Tibial artery (tissue), 4 donors: ENCODE results near the gene ZBTB7C.

Experiments used
- DNase-seq, 2 donors: peaks; one replicate each; pipeline ENCODE4 v3.0.0-alpha.2; 2019
- H3K27ac ChIP-seq, 2 donors: fragments of 200-600 bp; sonication (generic) in 1 of 2; 1 replicate in 1 of 2; 2 replicates in 1 of 2; pipeline ENCODE4 v1.5.1; 2018 to 2019; ENCODE audit warnings: mild to moderate bottlenecking in 1 of 2
- H3K27me3 ChIP-seq, 2 donors: fragments of 200-600 bp; sonication (generic) in 1 of 2; one replicate each; pipeline versions ENCODE4 v1.5.1 to v1.6.0; 2016 to 2019
- H3K36me3 ChIP-seq, 3 donors: fragments of 200-600 bp; sonication (generic) in 2 of 3; one replicate each; pipeline ENCODE4 v1.5.1; 2016 to 2019; ENCODE audit warnings: mild to moderate bottlenecking in 2 of 3
- H3K4me1 ChIP-seq, 4 donors: fragments of 200-600 bp; sonication (generic) in 2 of 4; 1 replicate in 3 of 4; 2 replicates in 1 of 4; pipeline ENCODE4 v1.5.1; 2016 to 2019
- H3K4me3 ChIP-seq, 2 donors: fragments of 200-600 bp; sonication (generic) in 1 of 2; 1 replicate in 1 of 2; 2 replicates in 1 of 2; pipeline ENCODE4 v1.5.1; 2018 to 2019; ENCODE audit warnings: mild to moderate bottlenecking in 2 of 2
- H3K9me3 ChIP-seq, 3 donors: fragments of 200-600 bp; sonication (generic) in 1 of 3; one replicate each; pipeline ENCODE4 v1.5.1; 2016 to 2019
- intact Hi-C: fragments of 100-400 bp; cut with DNase I; formaldehyde crosslinking; loops from one replicate; pipeline ENCODE4 v1.15.0; 2023; ENCODE audit warnings: low total_unique reads
- TF ChIP-seq, protein P1 (sequence below), 2 experiments: fragments of 200-600 bp in 1 of 2; fragments of 450-650 bp in 1 of 2; IDR thresholded peaks; one replicate each; pipeline ENCODE4 v1.5.1; 2017 to 2019; ENCODE audit warnings: antibody characterized with exemption in 2 of 2, mild to moderate bottlenecking in 1 of 2, moderate library complexity in 1 of 2

The ZBTB7C gene

DNA sequence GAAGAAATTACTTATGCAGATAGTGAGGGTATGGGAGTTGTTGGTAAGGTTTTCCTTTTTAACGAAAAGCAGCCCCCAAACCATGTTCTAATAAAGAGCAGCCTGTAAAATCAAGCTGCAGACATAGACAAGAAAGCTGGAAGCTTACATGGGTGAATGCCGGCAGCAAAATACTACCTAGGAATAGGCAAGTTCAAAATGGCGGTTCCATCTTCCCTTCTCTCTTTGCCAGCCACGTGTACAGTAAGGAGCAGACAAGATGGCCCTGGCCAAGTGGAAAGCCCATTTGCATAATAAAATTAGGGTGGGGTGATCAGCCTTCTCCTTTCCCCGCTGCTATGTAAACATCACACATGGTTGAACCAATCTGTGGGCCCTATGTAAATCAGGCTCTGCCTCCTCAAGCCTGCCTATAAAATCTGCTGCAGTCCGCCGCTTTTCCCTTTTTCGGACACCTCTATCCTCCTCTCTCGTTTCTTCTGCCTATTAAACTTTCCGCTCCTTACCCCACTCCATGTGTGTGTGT, 155.0 kb downstream of the ZBTB7C start:
- Histone ChIP-seq H3K9me3 (peaks cover 0 to 4% (median 0%) of the 10 kb centered on the region in 3 donors), H3K4me1 (no peaks in the 10 kb centered on the region), H3K27me3 (no peaks in the 10 kb centered on the region), H3K36me3 (no peaks in the 10 kb centered on the region), H3K4me3 (no peak overlapping the region), H3K27ac (no peak overlapping the region)
- TF ChIP-seq, protein P1, sequence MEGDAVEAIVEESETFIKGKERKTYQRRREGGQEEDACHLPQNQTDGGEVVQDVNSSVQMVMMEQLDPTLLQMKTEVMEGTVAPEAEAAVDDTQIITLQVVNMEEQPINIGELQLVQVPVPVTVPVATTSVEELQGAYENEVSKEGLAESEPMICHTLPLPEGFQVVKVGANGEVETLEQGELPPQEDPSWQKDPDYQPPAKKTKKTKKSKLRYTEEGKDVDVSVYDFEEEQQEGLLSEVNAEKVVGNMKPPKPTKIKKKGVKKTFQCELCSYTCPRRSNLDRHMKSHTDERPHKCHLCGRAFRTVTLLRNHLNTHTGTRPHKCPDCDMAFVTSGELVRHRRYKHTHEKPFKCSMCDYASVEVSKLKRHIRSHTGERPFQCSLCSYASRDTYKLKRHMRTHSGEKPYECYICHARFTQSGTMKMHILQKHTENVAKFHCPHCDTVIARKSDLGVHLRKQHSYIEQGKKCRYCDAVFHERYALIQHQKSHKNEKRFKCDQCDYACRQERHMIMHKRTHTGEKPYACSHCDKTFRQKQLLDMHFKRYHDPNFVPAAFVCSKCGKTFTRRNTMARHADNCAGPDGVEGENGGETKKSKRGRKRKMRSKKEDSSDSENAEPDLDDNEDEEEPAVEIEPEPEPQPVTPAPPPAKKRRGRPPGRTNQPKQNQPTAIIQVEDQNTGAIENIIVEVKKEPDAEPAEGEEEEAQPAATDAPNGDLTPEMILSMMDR (IDR thresholded peaks at IDR 0.05) = no peak
- DNase-seq = no peak
- intact Hi-C loops = no loop called here

GRCh38 chr18:48252525-48252924, 156.7 kb downstream of the ZBTB7C start:
- Histone ChIP-seq H3K4me3 (no peak overlapping the region), H3K4me1 (no peaks in the 10 kb centered on the region), H3K9me3 (peaks cover 0 to 4% (median 0%) of the 10 kb centered on the region in 3 donors), H3K27me3 (no peaks in the 10 kb centered on the region), H3K27ac (no peak overlapping the region), H3K36me3 (no peaks in the 10 kb centered on the region)
- TF ChIP-seq, protein P1 (IDR thresholded peaks at IDR 0.05) = no peak
- DNase-seq = no peak
- intact Hi-C loops = no loop called here

DNA sequence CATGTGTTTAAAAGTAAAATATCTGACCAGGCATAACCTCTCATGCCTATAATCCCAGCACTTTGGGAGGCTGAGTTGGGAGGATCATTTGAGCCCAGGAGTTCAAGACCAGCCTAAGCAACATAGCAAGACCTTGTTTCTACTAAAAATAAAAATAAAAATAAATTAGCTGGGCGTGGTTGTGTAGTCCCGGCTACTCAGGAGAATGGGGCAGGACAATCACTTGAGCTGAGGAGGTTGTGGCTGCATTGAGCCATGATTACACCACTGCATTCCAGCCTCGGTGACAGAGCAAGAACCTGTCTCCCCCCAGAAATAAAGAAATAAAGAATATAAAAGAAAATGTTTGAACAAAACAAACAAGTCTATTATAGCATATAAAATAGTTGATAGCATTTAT, 158.3 kb downstream of the ZBTB7C start:
- Histone ChIP-seq H3K27me3 (no peaks in the 10 kb centered on the region), H3K36me3 (no peaks in the 10 kb centered on the region), H3K27ac (no peak overlapping the region), H3K4me3 (no peak overlapping the region), H3K4me1 (no peaks in the 10 kb centered on the region), H3K9me3 (no peaks in the 10 kb centered on the region)
- TF ChIP-seq, protein P1 (IDR thresholded peaks at IDR 0.05) = no peak
- DNase-seq = no peak
- intact Hi-C loops = no loop called here

DNA sequence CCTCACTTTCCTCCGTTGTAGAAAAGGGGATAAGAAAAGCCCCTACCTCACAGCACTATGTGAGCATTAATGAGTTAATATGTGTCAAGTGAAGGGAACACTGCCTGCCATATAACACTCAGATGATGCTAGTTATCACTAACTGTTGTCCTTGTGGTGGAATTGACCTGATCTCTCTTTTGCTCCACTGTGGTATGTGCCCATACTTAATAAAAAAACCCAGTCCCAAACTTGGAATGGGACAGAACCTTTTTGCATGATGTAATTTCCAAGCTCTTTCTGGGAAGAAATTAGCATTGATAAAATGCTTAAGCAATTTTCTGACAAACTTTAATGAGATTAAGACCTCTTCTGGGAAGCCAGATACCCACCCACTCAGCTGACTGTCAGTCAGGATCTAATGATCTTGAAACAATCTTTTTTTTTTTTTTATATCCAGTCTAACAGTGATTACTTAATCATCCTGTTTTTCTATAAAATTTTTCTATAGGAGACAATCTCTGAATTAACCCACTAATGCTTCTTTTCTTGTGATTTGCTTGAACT, 158.7 kb downstream of the ZBTB7C start:
- intact Hi-C loops = no loop called here

DNA sequence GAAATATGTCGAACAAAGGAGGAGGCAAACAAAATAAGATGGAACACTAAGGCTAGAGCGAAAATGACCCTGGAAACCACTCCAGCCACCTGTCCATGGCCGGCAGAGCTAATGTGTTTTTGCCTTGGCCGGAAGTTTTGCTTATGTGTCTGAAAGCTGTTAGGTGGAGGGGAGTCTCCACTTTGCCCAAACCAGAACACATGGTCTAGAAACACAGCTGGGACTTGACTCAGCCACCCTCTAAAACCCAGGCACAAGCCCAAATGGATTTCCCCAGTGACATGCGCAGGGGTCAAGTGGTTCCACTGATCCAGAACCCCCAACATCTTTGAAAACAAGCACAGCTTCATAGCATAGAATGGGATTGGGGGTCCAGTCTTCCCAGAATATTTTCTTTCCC, 159.3 kb downstream of the ZBTB7C start:
- no peak overlapping the region for H3K27ac ChIP-seq
- H3K27me3 ChIP-seq = no peaks in the 10 kb centered on the region
- no peak overlapping the region for H3K4me3 ChIP-seq
- no peaks in the 10 kb centered on the region for H3K36me3 ChIP-seq
- TF ChIP-seq, protein P1 (IDR thresholded peaks at IDR 0.05) = no peak
- H3K4me1 ChIP-seq = no peaks in the 10 kb centered on the region
- DNase-seq = no peak
- no peaks in the 10 kb centered on the region for H3K9me3 ChIP-seq
- intact Hi-C loops = no loop called here

More for the DNA sequence above, 158.7 kb downstream of the ZBTB7C start:
- no peaks in the 10 kb centered on the region for H3K4me1 ChIP-seq
- no peak overlapping the region for H3K27ac ChIP-seq
- no peak for DNase-seq
- no peaks in the 10 kb centered on the region for H3K9me3 ChIP-seq
- TF ChIP-seq, protein P1 (IDR thresholded peaks at IDR 0.05) = no peak
- H3K27me3 ChIP-seq = no peaks in the 10 kb centered on the region
- no peak overlapping the region for H3K4me3 ChIP-seq
- no peaks in the 10 kb centered on the region for H3K36me3 ChIP-seq

DNA sequence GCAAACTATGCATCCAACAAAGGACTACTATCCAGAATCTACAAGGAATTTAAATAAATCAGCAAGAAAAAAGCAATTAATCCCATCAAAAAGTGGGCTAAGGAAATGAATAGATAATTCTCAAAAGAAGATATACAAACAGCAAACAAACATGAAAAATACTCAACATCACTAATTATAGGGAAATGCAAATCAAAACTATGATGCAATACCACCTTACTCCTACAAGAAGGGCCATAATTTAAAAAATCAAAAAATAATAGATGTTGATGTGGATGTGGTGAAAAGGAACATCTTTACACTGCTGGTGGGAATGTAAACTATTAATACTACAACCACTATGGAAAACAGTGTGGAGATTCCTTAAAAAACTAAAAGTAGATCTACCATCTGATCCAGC, 164.7 kb downstream of the ZBTB7C start:
- DNase-seq = no peak
- TF ChIP-seq, protein P1 (IDR thresholded peaks at IDR 0.05) = no peak
- H3K27ac ChIP-seq = no peak overlapping the region
- no peaks in the 10 kb centered on the region for H3K36me3 ChIP-seq
- H3K4me3 ChIP-seq = no peak overlapping the region
- intact Hi-C loops = no loop called here
- H3K27me3 ChIP-seq = no peaks in the 10 kb centered on the region
- no peaks in the 10 kb centered on the region for H3K9me3 ChIP-seq
- no peaks in the 10 kb centered on the region for H3K4me1 ChIP-seq
